ENCODE results near the gene TSGA10IP. TPM values are rescaled to one million over a fixed set of nuclear protein-coding genes. Genes with fewer than 3 reads are reported as not detected.
"Not testable (repeated sequence)": the region's sequence is repeated elsewhere in the genome, so short reads cannot be mapped to it uniquely, and the experiment has no call there.

Gene TSGA10IP
- total RNA-seq, 1 donor from 2014 or later, result not detected

DNA sequence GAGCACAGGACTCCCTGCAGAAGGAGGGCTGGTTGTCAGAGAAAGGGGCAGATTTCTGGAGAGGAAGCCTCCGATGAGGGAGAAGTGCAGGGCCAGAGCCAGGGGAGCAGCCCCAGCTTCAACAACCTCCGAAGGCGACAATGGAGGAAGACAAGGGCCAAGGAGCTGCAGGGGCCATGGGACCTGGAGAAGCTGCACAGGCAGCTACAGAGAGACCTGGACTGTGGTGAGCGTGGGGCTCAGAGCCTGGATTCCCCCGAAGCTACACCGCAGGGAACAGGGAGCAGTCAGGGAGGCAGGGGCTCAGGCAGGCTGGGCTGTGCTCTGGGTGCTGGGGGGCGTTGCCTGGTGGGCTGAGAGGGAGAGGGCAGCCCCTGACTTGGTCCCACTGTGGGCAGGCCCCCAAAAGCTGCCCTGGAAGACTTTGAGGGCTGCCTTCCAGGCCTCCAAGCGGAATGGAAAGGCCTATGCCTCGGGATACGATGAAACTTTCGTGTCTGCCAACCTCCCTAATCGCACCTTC lies 2.4 kb downstream of the TSGA10IP start:
- DNase-seq, result no peak

- DNase-seq, result not testable (repeated sequence)
Measured at GRCh38 chr11:65950711-65951110, 5.4 kb downstream of the TSGA10IP start.

- DNase-seq, result not testable (repeated sequence)
Measured at GRCh38 chr11:65951641-65952040, 6.4 kb downstream of the TSGA10IP start.

GRCh38 chr11:65952052-65952521 lies 6.8 kb downstream of the TSGA10IP start:
- no peak for DNase-seq

DNA sequence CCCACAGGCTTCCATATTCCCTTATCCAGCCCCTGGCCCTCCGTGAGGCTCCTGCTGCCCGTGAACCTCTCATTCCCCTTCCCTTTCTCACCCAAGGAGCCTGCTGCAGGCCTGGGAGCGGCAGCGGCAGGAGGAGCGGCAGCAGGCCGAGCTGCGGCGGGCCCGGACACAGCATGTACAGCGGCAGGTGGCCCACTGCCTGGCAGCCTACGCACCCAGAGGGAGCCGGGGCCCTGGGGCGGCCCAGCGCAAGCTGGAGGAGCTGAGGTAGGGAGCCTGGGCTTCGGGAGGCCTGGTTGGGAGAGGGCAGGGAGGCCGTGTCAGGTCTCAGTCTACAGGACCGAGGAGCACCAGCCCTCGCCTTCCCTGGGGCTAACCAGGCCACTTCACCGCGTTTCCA lies 8.2 kb downstream of the TSGA10IP start:
- DNase-seq, result no peak

DNA sequence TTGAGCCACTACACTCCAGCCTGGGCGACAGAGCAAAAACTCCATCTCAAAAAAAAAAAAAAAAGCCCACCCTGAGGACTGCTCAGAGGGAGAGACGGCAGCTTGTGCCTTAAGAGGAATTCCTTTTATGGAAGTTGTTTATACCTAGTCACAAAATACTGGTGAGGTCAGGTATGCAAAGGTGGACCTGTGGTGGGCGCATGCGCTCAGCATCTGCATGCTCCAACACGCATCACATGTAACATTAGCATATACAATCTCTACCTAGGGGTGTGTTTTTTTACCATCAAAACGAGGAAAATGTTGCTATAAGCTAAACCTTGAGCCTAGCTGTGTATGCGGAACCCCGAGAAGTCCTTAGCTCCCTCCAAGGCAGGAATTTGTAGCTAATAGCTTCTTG lies 9.5 kb downstream of the TSGA10IP start:
- DNase-seq, result no peak

GRCh38 chr11:65958291-65958690 lies 13.0 kb downstream of the TSGA10IP start:
- DNase-seq, result no peak

DNA sequence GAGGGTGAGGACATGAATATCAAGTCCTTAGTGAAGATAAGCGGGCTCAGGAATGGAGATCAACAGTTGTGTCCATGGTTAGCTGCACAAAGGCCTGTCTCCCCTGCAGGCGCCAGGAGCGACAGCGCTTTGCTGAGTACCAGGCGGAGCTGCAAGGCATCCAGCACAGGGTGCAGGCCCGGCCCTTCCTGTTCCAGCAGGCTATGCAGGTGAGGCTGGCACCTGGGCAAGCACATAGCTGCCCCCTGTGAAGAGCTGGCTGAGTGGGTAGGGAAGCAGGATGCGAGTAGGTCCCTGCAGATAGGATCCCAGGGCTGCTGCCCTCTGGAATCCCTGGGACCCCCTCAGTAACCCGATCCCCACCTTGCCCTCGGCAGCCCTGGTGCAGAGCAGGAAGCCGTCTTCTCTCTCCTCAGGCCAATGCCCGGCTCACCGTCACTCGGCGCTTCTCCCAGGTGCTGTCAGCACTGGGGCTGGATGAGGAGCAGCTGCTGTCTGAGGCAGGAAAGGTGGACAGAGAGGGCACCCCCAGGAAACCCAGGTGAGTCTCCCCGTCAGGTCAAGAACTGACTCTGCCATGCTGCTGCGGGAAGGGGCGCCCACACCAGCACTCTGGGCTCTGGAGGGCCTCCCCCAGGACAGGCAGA lies 13.6 kb downstream of the TSGA10IP start:
- DNase-seq, result no peak

DNA sequence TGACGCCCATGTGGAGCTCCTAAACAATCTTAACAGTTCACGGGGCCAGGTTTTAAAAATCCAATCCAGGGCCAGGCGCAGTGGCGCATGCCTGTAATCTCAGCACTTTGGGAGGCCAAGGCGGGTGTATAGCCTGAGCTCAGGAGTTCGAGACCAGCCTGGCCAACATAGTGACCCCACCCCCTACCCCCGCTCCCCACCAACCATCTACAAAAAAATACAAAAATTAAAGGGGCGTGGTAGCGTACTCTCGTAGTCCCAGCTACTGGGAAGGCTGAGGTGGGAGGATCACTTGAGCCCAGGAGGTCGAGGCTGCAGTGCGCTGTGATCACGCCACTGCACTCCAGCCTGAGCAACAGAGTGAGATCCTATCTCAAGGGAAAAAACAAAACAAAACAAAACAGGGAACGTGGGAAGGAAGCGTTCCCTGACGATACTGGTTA lies 15.6 kb downstream of the TSGA10IP start:
- DNase-seq, result no peak

GRCh38 chr11:65961267-65962140 lies 16.2 kb downstream of the TSGA10IP start, which contains the start of gene SART1:
Gene SART1, plus strand, starts transcription at chr11:65961734. Its CDS starts 47 bp downstream, at chr11:65961781.
- peak; percentile 97 for DNase-seq

DNA sequence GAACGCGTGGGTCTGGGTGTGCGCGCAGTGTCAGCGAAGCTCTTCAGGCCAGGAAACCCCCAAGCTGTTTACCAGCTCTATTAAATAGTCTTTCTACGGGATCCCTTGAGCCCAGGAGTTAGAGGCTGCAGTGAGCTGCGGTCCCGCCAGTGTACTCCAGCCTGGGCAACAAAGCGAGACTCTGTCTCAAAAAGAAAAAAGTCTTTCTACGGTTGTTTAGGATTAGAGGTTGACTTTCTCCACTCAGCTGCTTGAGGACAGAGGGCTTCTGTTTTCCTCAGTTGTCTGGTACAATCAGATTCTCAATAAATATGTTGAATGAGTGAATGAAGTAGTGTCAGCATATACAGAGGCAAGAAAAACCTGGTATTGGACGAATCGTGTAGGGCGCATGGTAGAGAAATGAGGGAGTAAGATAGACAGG lies 16.9 kb downstream of the TSGA10IP start:
- DNase-seq, result no peak

DNA sequence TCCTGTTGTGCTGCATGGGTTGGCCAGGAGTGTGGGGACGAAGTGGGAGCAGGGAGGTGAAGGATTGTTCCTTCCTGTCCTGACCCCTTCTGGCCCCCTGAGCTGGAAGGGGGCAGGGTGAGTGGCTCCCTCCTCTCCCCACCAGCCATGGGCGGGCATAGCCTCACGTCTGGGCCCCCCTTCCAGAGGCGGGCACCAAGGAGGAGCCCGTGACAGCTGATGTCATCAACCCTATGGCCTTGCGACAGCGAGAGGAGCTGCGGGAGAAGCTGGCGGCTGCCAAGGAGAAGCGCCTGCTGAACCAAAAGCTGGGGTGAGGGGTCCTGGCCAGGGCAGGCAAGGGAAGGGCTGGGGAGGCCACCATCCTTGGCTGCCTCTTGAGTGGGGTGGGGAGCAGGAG lies 19.6 kb downstream of the TSGA10IP start:
- no peak for DNase-seq

- DNase-seq, result no peak
Measured at GRCh38 chr11:65965986-65966762, 20.9 kb downstream of the TSGA10IP start.

DNA sequence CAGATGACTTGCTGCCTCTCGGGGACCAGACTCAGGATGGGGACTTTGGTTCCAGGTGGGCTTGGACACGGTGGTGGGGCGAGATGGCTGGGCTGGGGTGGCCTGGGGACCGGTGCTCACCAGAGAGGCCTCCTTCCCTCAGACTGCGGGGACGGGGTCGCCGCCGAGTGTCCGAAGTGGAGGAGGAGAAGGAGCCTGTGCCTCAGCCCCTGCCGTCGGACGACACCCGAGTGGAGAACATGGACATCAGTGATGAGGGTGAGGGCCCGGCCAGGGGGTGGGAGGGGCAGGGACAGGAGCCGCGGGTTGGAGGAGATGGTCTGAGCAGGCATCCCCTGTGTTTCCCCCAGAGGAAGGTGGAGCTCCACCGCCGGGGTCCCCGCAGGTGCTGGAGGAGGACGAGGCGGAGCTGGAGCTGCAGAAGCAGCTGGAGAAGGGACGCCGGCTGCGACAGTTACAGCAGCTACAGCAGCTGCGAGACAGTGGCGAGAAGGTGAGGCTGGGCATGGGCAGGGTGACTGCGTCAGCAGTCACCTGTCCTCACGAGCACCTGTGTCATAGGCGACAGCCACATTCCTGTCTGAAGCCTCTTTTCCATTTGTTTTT lies 22.2 kb downstream of the TSGA10IP start:
- no peak for DNase-seq

DNA sequence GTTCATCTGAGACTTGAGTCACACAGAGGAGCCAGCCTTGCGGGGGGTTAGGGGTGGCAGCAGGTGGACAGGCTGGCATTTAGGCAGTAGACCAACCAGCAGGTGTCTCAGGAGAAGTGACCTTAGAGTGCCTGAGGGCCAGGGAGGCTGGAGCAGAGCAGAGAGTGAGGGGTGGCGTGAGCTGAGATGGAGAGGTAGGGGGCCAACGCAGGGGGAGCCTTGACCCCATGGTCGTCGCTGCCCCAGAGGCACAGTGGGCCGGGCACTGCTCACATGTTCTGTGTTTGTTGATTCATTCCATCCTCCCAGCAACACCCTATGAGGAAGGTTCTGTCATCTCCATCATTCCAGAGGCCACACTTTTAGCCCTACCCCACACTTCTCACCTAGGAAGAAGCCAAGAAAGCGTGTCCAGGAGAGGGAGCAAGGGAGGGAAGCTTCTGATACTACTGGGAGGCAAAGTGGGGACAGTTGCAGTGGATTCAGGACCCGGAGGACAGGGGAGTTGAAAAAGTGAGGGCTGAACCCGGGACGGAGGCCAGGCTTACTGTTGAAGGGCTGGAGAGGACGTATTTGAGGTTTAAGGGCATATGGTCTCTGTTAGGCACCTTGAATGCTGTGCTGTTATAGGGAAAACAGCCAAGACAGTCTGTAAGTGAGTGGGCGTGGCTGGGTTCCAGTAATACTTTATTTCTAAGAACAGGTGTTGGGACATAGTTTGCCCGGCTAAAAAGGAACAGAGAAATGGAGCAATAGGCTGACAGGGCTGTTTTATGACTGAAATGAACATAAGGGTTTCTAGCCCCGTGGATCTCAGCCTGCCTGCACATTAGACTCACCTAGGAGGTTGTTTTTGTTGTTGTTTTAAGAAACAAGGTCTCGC lies 23.6 kb downstream of the TSGA10IP start:
- DNase-seq, result no peak

DNA sequence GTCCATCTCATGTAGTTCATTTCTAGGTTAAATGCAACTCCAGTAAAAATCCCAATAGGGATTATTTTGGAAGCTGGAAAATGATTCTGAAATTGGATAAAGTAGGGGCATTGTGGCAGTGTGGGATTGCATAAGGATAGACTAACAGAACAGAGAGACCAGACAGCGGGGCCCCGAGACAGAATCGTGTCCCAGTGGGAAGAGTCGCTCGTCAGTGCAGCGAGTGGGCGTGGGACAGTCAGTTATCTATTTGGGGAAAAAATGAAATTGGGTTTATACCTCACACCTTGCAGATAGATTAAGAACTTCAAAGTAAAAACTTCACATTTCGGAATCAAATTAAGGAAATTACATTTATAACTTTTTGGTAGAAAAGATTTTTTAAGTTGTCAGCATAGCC lies 26.8 kb downstream of the TSGA10IP start:
- DNase-seq, result no peak

GRCh38 chr11:65973439-65974110 lies 28.3 kb downstream of the TSGA10IP start:
- no peak for DNase-seq

GRCh38 chr11:65975771-65976170 lies 30.5 kb downstream of the TSGA10IP start:
- DNase-seq, result no peak

DNA sequence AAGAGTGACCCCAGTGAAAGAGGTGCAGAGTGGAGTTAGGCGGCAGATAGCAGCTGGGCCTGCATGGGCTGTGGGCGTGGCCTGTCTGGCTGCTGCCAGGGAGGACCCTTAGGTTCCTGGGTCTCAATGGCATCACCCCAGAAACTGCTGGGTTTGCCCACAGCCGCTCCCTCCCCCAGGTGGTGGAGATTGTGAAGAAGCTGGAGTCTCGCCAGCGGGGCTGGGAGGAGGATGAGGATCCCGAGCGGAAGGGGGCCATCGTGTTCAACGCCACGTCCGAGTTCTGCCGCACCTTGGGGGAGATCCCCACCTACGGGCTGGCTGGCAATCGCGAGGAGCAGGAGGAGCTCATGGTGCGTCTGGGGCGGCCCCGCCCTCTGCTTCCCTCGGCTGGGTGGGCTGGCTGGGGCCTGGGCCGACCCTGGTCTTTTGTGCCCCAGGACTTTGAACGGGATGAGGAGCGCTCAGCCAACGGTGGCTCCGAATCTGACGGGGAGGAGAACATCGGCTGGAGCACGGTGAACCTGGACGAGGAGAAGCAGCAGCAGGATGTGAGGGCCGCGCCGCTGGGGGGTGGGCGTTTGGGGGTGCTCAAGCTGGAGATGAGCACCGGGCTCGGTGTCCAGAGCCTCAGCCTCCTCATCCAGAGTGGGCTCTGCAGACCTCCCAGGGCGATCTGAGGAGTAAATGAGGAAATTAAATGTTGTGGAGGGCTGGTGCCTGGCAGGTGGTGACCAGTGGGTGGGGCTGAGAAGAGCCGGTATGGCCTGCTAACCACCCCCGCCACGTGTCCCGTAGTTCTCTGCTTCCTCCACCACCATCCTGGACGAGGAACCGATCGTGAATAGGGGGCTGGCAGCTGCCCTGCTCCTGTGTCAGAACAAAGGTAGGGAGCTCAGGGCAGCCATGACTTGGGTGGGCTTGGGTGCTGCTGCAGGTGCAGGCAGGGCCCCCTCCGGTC lies 31.2 kb downstream of the TSGA10IP start:
- DNase-seq, result no peak

Data from skin of body (tissue), 2 donors.